DOHH2 (cell line): ENCODE data around the gene DDX54.
A peak's percentile ranks its signal among the peaks of the same experiment; 100 is the strongest.
"Not testable (repeated sequence)": the region's sequence is repeated elsewhere in the genome, so short reads cannot be mapped to it uniquely, and the experiment has no call there.

Experiments
- H3F3A ChIP-seq: fragments of 200-600 bp; sonication (generic), shearing (Covaris generic); 2 replicates; pipeline ENCODE4 v1.6.0; 2016; ENCODE audit warnings: antibody characterized with exemption, mild to moderate bottlenecking; ENCODE audit not compliant: control insufficient read depth, insufficient read depth
- H3K27ac ChIP-seq: fragments of 200-600 bp; sonication (generic); 2 replicates; pipeline ENCODE4 v1.5.1; 2014; ENCODE audit warnings: low read depth, mild to moderate bottlenecking, low read length, moderate library complexity
- H3K27me3 ChIP-seq: fragments of 200-600 bp; sonication (generic); 2 replicates; pipeline ENCODE4 v1.6.1; 2014; ENCODE audit warnings: mild to moderate bottlenecking, low read length, mixed read lengths; ENCODE audit not compliant: control insufficient read depth
- H3K36me3 ChIP-seq: fragments of 200-600 bp; sonication (generic); 2 replicates; pipeline ENCODE4 v1.6.1; 2014; ENCODE audit warnings: mild to moderate bottlenecking, low read length, moderate library complexity, mixed read lengths; ENCODE audit not compliant: control insufficient read depth
- H3K4me1 ChIP-seq: fragments of 200-600 bp; sonication (generic); 2 replicates; pipeline ENCODE4 v1.6.1; 2014; ENCODE audit warnings: mild to moderate bottlenecking, low read length, mixed read lengths; ENCODE audit not compliant: control insufficient read depth
- H3K4me2 ChIP-seq: fragments of 200-600 bp; sonication (generic); 2 replicates; pipeline ENCODE4 v1.6.0; 2014; ENCODE audit warnings: mild to moderate bottlenecking, low read length, moderate library complexity
- H3K4me3 ChIP-seq: fragments of 200-600 bp; sonication (generic); 2 replicates; pipeline ENCODE4 v1.5.1; 2014; ENCODE audit warnings: mild to moderate bottlenecking, low read length, mixed read lengths
- H3K79me2 ChIP-seq: fragments of 200-600 bp; sonication (generic); 2 replicates; pipeline ENCODE4 v1.6.1; 2014; ENCODE audit warnings: mild to moderate bottlenecking, low read length, mixed read lengths; ENCODE audit not compliant: control insufficient read depth
- H3K9me2 ChIP-seq: fragments of 200-600 bp; sonication (generic); replicated peaks from 2 replicates; pipeline ENCODE4 v1.6.1; 2014; ENCODE audit warnings: mild to moderate bottlenecking, low read length, mixed read lengths; ENCODE audit not compliant: control insufficient read depth
- H3K9me3 ChIP-seq: fragments of 200-600 bp; sonication (generic); 2 replicates; pipeline ENCODE4 v1.6.1; 2014; ENCODE audit warnings: antibody characterized with exemption, low read length, mixed read lengths; ENCODE audit not compliant: control insufficient read depth, insufficient read depth
- H4K20me1 ChIP-seq: fragments of 200-600 bp; sonication (generic); 2 replicates; pipeline ENCODE4 v1.6.0; 2014; ENCODE audit warnings: low read depth, mild to moderate bottlenecking, antibody characterized with exemption, low read length, moderate library complexity; ENCODE audit not compliant: control insufficient read depth, insufficient read depth
- CTCF ChIP-seq: fragments of 200-600 bp; sonication (generic); IDR thresholded peaks from one replicate; pipeline ENCODE4 v1.5.1; 2014; ENCODE audit warnings: antibody characterized with exemption, mild to moderate bottlenecking, low read depth, low read length; ENCODE audit not compliant: poor library complexity, severe bottlenecking
- EZH2phosphoT487 ChIP-seq: fragments of 200-600 bp; sonication (generic); IDR thresholded peaks from 2 replicates; pipeline ENCODE4 v1.6.1; 2017; ENCODE audit warnings: borderline replicate concordance, mild to moderate bottlenecking, antibody characterized with exemption, low read length, moderate library complexity, mixed read lengths

The DDX54 gene

GRCh38 chr12:113208041-113208934 lies 23.0 kb upstream of the DDX54 start:
- Histone ChIP-seq H3F3A (peaks cover 43% of the 10 kb centered on the region), H3K27ac (peak overlapping the region; percentile 100), H3K79me2 (peaks cover 59% of the 10 kb centered on the region), H4K20me1 (no peaks in the 10 kb centered on the region), H3K4me3 (peak overlapping the region; percentile 78), H3K36me3 (peaks cover 73% of the 10 kb centered on the region), H3K9me3 (no peaks in the 10 kb centered on the region), H3K4me2 (peak overlapping the region; percentile 100), H3K9me2 (no peaks in the 10 kb centered on the region), H3K27me3 (no peaks in the 10 kb centered on the region), H3K4me1 (peaks cover 99% of the 10 kb centered on the region)
- TF ChIP-seq CTCF (no peak), EZH2phosphoT487 (no peak)

- peaks cover 99% of the 10 kb centered on the region for H3K4me1 ChIP-seq
- peaks cover 56% of the 10 kb centered on the region for H3K79me2 ChIP-seq
- peak overlapping the region; percentile 78 for H3K4me3 ChIP-seq
- no peaks in the 10 kb centered on the region for H3K9me3 ChIP-seq
- H3K36me3 ChIP-seq, result peaks cover 74% of the 10 kb centered on the region
- no peaks in the 10 kb centered on the region for H3K27me3 ChIP-seq
- TF ChIP-seq CTCF, result no peak
- TF ChIP-seq EZH2phosphoT487, result no peak
- H3K27ac ChIP-seq, result peak overlapping the region; percentile 100
- H4K20me1 ChIP-seq, result no peaks in the 10 kb centered on the region
- no peaks in the 10 kb centered on the region for H3K9me2 ChIP-seq
- H3K4me2 ChIP-seq, result peak overlapping the region; percentile 100
- peaks cover 37% of the 10 kb centered on the region for H3F3A ChIP-seq
Measured at GRCh38 chr12:113207613-113208040, 22.3 kb upstream of the DDX54 start.

GRCh38 chr12:113206802-113207201 lies 21.5 kb upstream of the DDX54 start:
- not testable (repeated sequence) for H3K27me3 ChIP-seq, H4K20me1 ChIP-seq, H3K9me2 ChIP-seq, H3K9me3 ChIP-seq
- H3K4me2 ChIP-seq, result peak overlapping the region; percentile 100
- H3K4me1 ChIP-seq, result peaks cover 98% of the 10 kb centered on the region
- H3K36me3 ChIP-seq, result peaks cover 78% of the 10 kb centered on the region
- peaks cover 33% of the 10 kb centered on the region for H3F3A ChIP-seq
- H3K27ac ChIP-seq, result peak overlapping the region; percentile 100
- peaks cover 57% of the 10 kb centered on the region for H3K79me2 ChIP-seq
- peak overlapping the region; percentile 78 for H3K4me3 ChIP-seq

GRCh38 chr12:113204804-113205203 lies 19.5 kb upstream of the DDX54 start:
- Histone ChIP-seq H3K27ac (peak overlapping the region; percentile 77), H3K9me3 (no peaks in the 10 kb centered on the region), H3K4me3 (peak overlapping the region; percentile 10), H4K20me1 (no peaks in the 10 kb centered on the region), H3K79me2 (peaks cover 38% of the 10 kb centered on the region), H3K27me3 (no peaks in the 10 kb centered on the region), H3K4me2 (peak overlapping the region; percentile 52), H3K36me3 (peaks cover 72% of the 10 kb centered on the region), H3K9me2 (no peaks in the 10 kb centered on the region), H3F3A (peaks cover 28% of the 10 kb centered on the region), H3K4me1 (peaks cover 78% of the 10 kb centered on the region)
- TF ChIP-seq CTCF (no peak), EZH2phosphoT487 (no peak)
